ENCODE data around the gene SNAP23. TPM values are rescaled to one million over a fixed set of nuclear protein-coding genes. Genes with fewer than 3 reads are reported as not detected.
"Not testable (repeated sequence)": the region's sequence is repeated elsewhere in the genome, so short reads cannot be mapped to it uniquely, and the experiment has no call there.

Gene SNAP23
- total RNA-seq, 1 donor from 2014 or later: 23.8 TPM

GRCh38 chr15:42548249-42549031 is 53.0 kb downstream of the SNAP23 start, which contains the start of the genes HAUS2 and LRRC57:
TSS of gene HAUS2 (plus strand) at chr15:42548838. CDS start at chr15:42548873, 35 bp downstream.
TSS of gene LRRC57 (minus strand) at chr15:42548793. CDS start at chr15:42548434, 359 bp downstream.
- ATAC-seq (peak; percentile 97), DNase-seq (peak; percentile 94)
- intact Hi-C loops (cut with micrococcal nuclease): loop anchor here (10.0 kb wide), 1 partner anchor 96 kb away; no protein-coding TSS in a partner anchor

GRCh38 chr15:42549032-42549491 is 53.6 kb downstream of the SNAP23 start:
- ATAC-seq (peak; percentile 47), DNase-seq (no peak)
- intact Hi-C loops (cut with micrococcal nuclease): loop anchor here (10.0 kb wide), 1 partner anchor 96 kb away; no protein-coding TSS in a partner anchor

- DNase-seq (no peak), ATAC-seq (no peak)
- intact Hi-C loops (cut with micrococcal nuclease): loop anchor here (10.0 kb wide), 1 partner anchor 95 kb away; no protein-coding TSS in a partner anchor
Observed at GRCh38 chr15:42549741-42550392, 54.4 kb downstream of the SNAP23 start.

- ATAC-seq (no peak), DNase-seq (no peak)
- intact Hi-C loops (cut with micrococcal nuclease): no loop called here
Observed at GRCh38 chr15:42553554-42553953, 58.1 kb downstream of the SNAP23 start.

GRCh38 chr15:42556550-42557207 is 61.2 kb downstream of the SNAP23 start:
- peak; percentile 33 for ATAC-seq
- DNase-seq; intact Hi-C loops (cut with micrococcal nuclease): not testable (repeated sequence)

GRCh38 chr15:42558739-42559138 is 63.3 kb downstream of the SNAP23 start:
- DNase-seq: no peak
- no peak for ATAC-seq
- intact Hi-C loops (cut with micrococcal nuclease): no loop called here

GRCh38 chr15:42575188-42576039 is 80.0 kb downstream of the SNAP23 start, which contains the start of gene STARD9:
TSS of gene STARD9 (plus strand) at chr15:42575606. CDS start at chr15:42575716, 110 bp downstream.
- intact Hi-C loops (cut with micrococcal nuclease): no loop called here
- ATAC-seq (peak; percentile 94), DNase-seq (peak; percentile 99)

- ATAC-seq (no peak), DNase-seq (no peak)
- intact Hi-C loops (cut with micrococcal nuclease): no loop called here
Observed at GRCh38 chr15:42576040-42576594, 80.7 kb downstream of the SNAP23 start.

GRCh38 chr15:42576776-42577175 is 81.3 kb downstream of the SNAP23 start:
- DNase-seq (no peak), ATAC-seq (no peak)
- intact Hi-C loops (cut with micrococcal nuclease): no loop called here

- DNase-seq: no peak
- intact Hi-C loops (cut with micrococcal nuclease): no loop called here
- no peak for ATAC-seq
Observed at GRCh38 chr15:42577514-42578031, 82.1 kb downstream of the SNAP23 start.

- DNase-seq: no peak
- no peak for ATAC-seq
- intact Hi-C loops (cut with micrococcal nuclease): no loop called here
Observed at GRCh38 chr15:42578984-42579537, 83.6 kb downstream of the SNAP23 start.

- ATAC-seq (peak; percentile 93), DNase-seq (peak; percentile 94)
- intact Hi-C loops (cut with micrococcal nuclease): loop anchor here (10.0 kb wide), 1 partner anchor 74 kb away; no protein-coding TSS in a partner anchor
Observed at GRCh38 chr15:42581272-42581730, 85.9 kb downstream of the SNAP23 start.

Other genes starting within 250 kb of the SNAP23 start
- 16.4 TPM for gene GANC, start 222.4 kb upstream of the SNAP23 start, total RNA-seq
- 16.4 TPM for gene TMEM87A, start 222.2 kb upstream of the SNAP23 start, total RNA-seq
- gene CAPN3, start 136.1 kb upstream of the SNAP23 start, total RNA-seq: 3.8 TPM
- gene ZNF106, start 4.5 kb upstream of the SNAP23 start, total RNA-seq: 558 TPM
- 14.0 TPM for gene LRRC57, start 53.2 kb downstream of the SNAP23 start, total RNA-seq
- gene HAUS2, start 53.2 kb downstream of the SNAP23 start, total RNA-seq: 12.2 TPM
- gene STARD9, start 80.0 kb downstream of the SNAP23 start, total RNA-seq: 6.9 TPM
- 4.8 TPM for gene CDAN1, start 241.5 kb downstream of the SNAP23 start, total RNA-seq

Data from left ventricle myocardium superior (tissue), 1 donor.